ENCODE measurements around the gene VMO1.

GRCh38 chr17:4818276-4818675 lies 32.1 kb upstream of the VMO1 start:
- TF ChIP-seq CTCF (optimal IDR thresholded peaks at IDR 0.05 in 1 of 3, IDR thresholded peaks at IDR 0.05 in 1 of 3, conservative IDR thresholded peaks at IDR 0.05 in 1 of 3; ENCODE audit: extremely low read depth in 1 of 3, insufficient read depth in 2 of 3, low read length in 3 of 3) (no peak), EZH2 (IDR thresholded peaks at IDR 0.05; ENCODE audit: low read length) (no peak)

Data from keratinocyte (primary cell).